G401 (cell line): ENCODE measurements around the gene SPATA4. TPM values are rescaled to one million over a fixed set of nuclear protein-coding genes. Genes with fewer than 3 reads are reported as not detected.

Source experiments
- DNase-seq: peaks from one replicate; pipeline ENCODE4 v3.0.0-alpha.2; 2015; ENCODE audit warnings: low spot score
- in situ Hi-C: cut with HindIII; loops from 2 replicates; pipeline ENCODE4 v1.10.0; 2016; ENCODE audit warnings: low sequenced_read_pairs, mixed read lengths
- total RNA-seq: library from RNA; depleted of rRNA; stranded (reverse); fragments of >200 nt; shearing (Covaris generic); gene quantifications from 2 replicates; pipeline ENCODE4 v1.2.3, GENCODE V29; 2014

SPATA4 gene
- total RNA-seq, 1 experiment from 2014 or later = not detected

- DNase-seq = no peak
- in situ Hi-C loops = no loop called here
These were observed 2.3 kb downstream of the SPATA4 start for GRCh38 chr4:176193126-176193525.

GRCh38 chr4:176191974-176192373, 3.4 kb downstream of the SPATA4 start:
- peak; percentile 19 for DNase-seq
- in situ Hi-C loops = no loop called here

- DNase-seq = no peak
- in situ Hi-C loops = no loop called here
These were observed 5.2 kb downstream of the SPATA4 start for GRCh38 chr4:176189891-176190795.

- in situ Hi-C loops = no loop called here
- DNase-seq = no peak
These were observed 6.7 kb downstream of the SPATA4 start for GRCh38 chr4:176188654-176189053.

- DNase-seq = no peak
- in situ Hi-C loops = no loop called here
These were observed 7.8 kb downstream of the SPATA4 start for GRCh38 chr4:176187624-176188023.

GRCh38 chr4:176186671-176187395, 8.6 kb downstream of the SPATA4 start:
- DNase-seq = no peak
- in situ Hi-C loops = no loop called here

GRCh38 chr4:176186067-176186466, 9.3 kb downstream of the SPATA4 start:
- DNase-seq = no peak
- in situ Hi-C loops = no loop called here

- in situ Hi-C loops = no loop called here
- no peak for DNase-seq
These were observed 10.3 kb downstream of the SPATA4 start for GRCh38 chr4:176185051-176185450.

- no peak for DNase-seq
- in situ Hi-C loops = no loop called here
These were observed 32.3 kb downstream of the SPATA4 start for GRCh38 chr4:176163041-176163440.

- no peak for DNase-seq
- in situ Hi-C loops = no loop called here
These were observed 38.7 kb downstream of the SPATA4 start for GRCh38 chr4:176156656-176157055.

GRCh38 chr4:176153124-176153523, 42.3 kb downstream of the SPATA4 start:
- in situ Hi-C loops = no loop called here
- DNase-seq = no peak

- in situ Hi-C loops = no loop called here
These were observed 44.7 kb downstream of the SPATA4 start for GRCh38 chr4:176150704-176151103.

GRCh38 chr4:176150356-176150682, 45.1 kb downstream of the SPATA4 start:
- in situ Hi-C loops = no loop called here

More at GRCh38 chr4:176150704-176151103, 44.7 kb downstream of the SPATA4 start:
- no peak for DNase-seq

GRCh38 chr4:176149680-176150355, 45.6 kb downstream of the SPATA4 start:
- no peak for DNase-seq
- in situ Hi-C loops = no loop called here

More at GRCh38 chr4:176150356-176150682, 45.1 kb downstream of the SPATA4 start:
- peak; percentile 37 for DNase-seq

- in situ Hi-C loops = no loop called here
- no peak for DNase-seq
These were observed 53.1 kb downstream of the SPATA4 start for GRCh38 chr4:176142253-176142652.

GRCh38 chr4:176139518-176139917, 55.9 kb downstream of the SPATA4 start:
- in situ Hi-C loops = no loop called here
- DNase-seq = no peak

GRCh38 chr4:176137631-176138030, 57.8 kb downstream of the SPATA4 start:
- DNase-seq = no peak
- in situ Hi-C loops = no loop called here

GRCh38 chr4:176134670-176135069, 60.7 kb downstream of the SPATA4 start:
- DNase-seq = no peak
- in situ Hi-C loops = no loop called here
